ENCODE measurements around the gene MCM9. TPM values are rescaled to one million over a fixed set of nuclear protein-coding genes. Genes with fewer than 3 reads are reported as not detected.

MCM9 gene
- total RNA-seq, 4 donors from 2014 or later: 26.7 to 47.2 (median 35.8) TPM

- TF ChIP-seq CTCF (IDR thresholded peaks at IDR 0.05) (no peak), POLR2A (IDR thresholded peaks at IDR 0.05) (no peak)
- Histone ChIP-seq H3K27me3 (no peaks in the 10 kb centered on the region), H3K4me3 (replicated peaks in 1 of 3) (no peak overlapping the region), H3K9me3 (no peaks in the 10 kb centered on the region), H3K36me3 (no peaks in the 10 kb centered on the region), H3K27ac (no peak overlapping the region), H3K4me1 (peaks cover 12 to 14% of the 10 kb centered on the region in 2 donors)
- WGBS, 2 donors: 41 to 47% methylated on average over 2 of the region's 2 CpGs
- no peak for DNase-seq
- intact Hi-C loops (cut with DNase I): no loop called here
Observed at GRCh38 chr6:118865100-118865391, 69.9 kb downstream of the MCM9 start.

GRCh38 chr6:118864341-118865099 lies 70.4 kb downstream of the MCM9 start:
- Histone ChIP-seq H3K36me3 (no peaks in the 10 kb centered on the region), H3K4me3 (replicated peaks in 1 of 3) (no peak overlapping the region), H3K27me3 (no peaks in the 10 kb centered on the region), H3K27ac (no peak overlapping the region), H3K9me3 (no peaks in the 10 kb centered on the region), H3K4me1 (peaks cover 12 to 14% of the 10 kb centered on the region in 2 donors)
- intact Hi-C loops (cut with DNase I): no loop called here
- 39 to 48% methylated on average over 7 of the region's 7 CpGs for WGBS, 2 donors
- DNase-seq: peak; percentile 35 to 47
- TF ChIP-seq POLR2A (IDR thresholded peaks at IDR 0.05) (no peak), CTCF (IDR thresholded peaks at IDR 0.05) (no peak)

GRCh38 chr6:118862443-118862842 lies 72.5 kb downstream of the MCM9 start:
- intact Hi-C loops (cut with DNase I): no loop called here
- no peak overlapping the region for H3K27ac ChIP-seq
- 97 to 99% methylated on average over 4 of the region's 4 CpGs for WGBS, 2 donors
- no peaks in the 10 kb centered on the region for H3K27me3 ChIP-seq
- no peak overlapping the region for H3K4me3 ChIP-seq (replicated peaks in 1 of 3)
- no peaks in the 10 kb centered on the region for H3K36me3 ChIP-seq
- no peak for DNase-seq
- H3K4me1 ChIP-seq: peaks cover 12 to 14% of the 10 kb centered on the region in 2 donors
- no peaks in the 10 kb centered on the region for H3K9me3 ChIP-seq
- TF ChIP-seq CTCF (IDR thresholded peaks at IDR 0.05) (no peak), POLR2A (IDR thresholded peaks at IDR 0.05) (no peak)

GRCh38 chr6:118860880-118861279 lies 74.1 kb downstream of the MCM9 start:
- H3K9me3 ChIP-seq: no peaks in the 10 kb centered on the region
- H3K36me3 ChIP-seq: no peaks in the 10 kb centered on the region
- intact Hi-C loops (cut with DNase I): no loop called here
- no peak for TF ChIP-seq CTCF (IDR thresholded peaks at IDR 0.05)
- TF ChIP-seq POLR2A (IDR thresholded peaks at IDR 0.05): no peak
- H3K27ac ChIP-seq: no peak overlapping the region
- WGBS, 2 donors: 96 to 100% methylated on average over 9 to 10 of the region's 10 CpGs
- no peak for DNase-seq
- H3K4me1 ChIP-seq: peaks cover 12 to 14% of the 10 kb centered on the region in 2 donors
- no peak overlapping the region for H3K4me3 ChIP-seq (replicated peaks in 1 of 3)
- H3K27me3 ChIP-seq: no peaks in the 10 kb centered on the region

- peaks cover 12% of the 10 kb centered on the region in 2 donors for H3K4me1 ChIP-seq
- 100% methylated on average over 1 of the region's 1 CpG for WGBS, 2 donors
- no peak for TF ChIP-seq CTCF (IDR thresholded peaks at IDR 0.05)
- TF ChIP-seq POLR2A (IDR thresholded peaks at IDR 0.05): no peak
- H3K27ac ChIP-seq: no peak overlapping the region
- DNase-seq: no peak
- intact Hi-C loops (cut with DNase I): no loop called here
- H3K4me3 ChIP-seq (replicated peaks in 1 of 3): no peak overlapping the region
- no peaks in the 10 kb centered on the region for H3K9me3 ChIP-seq
- no peaks in the 10 kb centered on the region for H3K27me3 ChIP-seq
- H3K36me3 ChIP-seq: no peaks in the 10 kb centered on the region
Observed at GRCh38 chr6:118860363-118860762, 74.6 kb downstream of the MCM9 start.
